Activated T-cell treated with anti-CD3 and anti-CD28 coated beads, Interleukin-2, amount 50 U/mL, for 24 hours (primary cell): ENCODE results near the gene SNAPC4.

Source experiments
- DNase-seq: peaks from one replicate; pipeline ENCODE4 v3.0.0-alpha.2; 2020
- H3K27ac Mint-ChIP-seq: 2 replicates; pipeline ENCODE4 v1.8.0; 2020; ENCODE audit warnings: mild to moderate bottlenecking, mixed read lengths
- H3K27me3 Mint-ChIP-seq: 2 replicates; pipeline ENCODE4 v1.8.0; 2020; ENCODE audit warnings: mixed read lengths
- H3K36me3 Mint-ChIP-seq: 2 replicates; pipeline ENCODE4 v1.8.0; 2020; ENCODE audit warnings: low read depth, mixed read lengths
- H3K4me1 Mint-ChIP-seq: 2 replicates; pipeline ENCODE4 v1.8.0; 2020; ENCODE audit warnings: low read depth, mixed read lengths
- H3K4me3 Mint-ChIP-seq: 2 replicates; pipeline ENCODE4 v1.8.0; 2020; ENCODE audit warnings: mild to moderate bottlenecking, moderate library complexity, mixed read lengths
- H3K9me3 Mint-ChIP-seq: 2 replicates; pipeline ENCODE4 v1.8.0; 2020; ENCODE audit warnings: mixed read lengths

Gene SNAPC4

GRCh38 chr9:136438548-136439480 is 38.8 kb upstream of the SNAPC4 start:
- H3K4me3 Mint-ChIP-seq, result peak overlapping the region; percentile 87

GRCh38 chr9:136437839-136438547 is 38.0 kb upstream of the SNAPC4 start:
- Mint-ChIP-seq H3K4me1 (peaks cover 33% of the 10 kb centered on the region), H3K27ac (peak overlapping the region; percentile 80), H3K9me3 (no peaks in the 10 kb centered on the region), H3K36me3 (peaks cover 60% of the 10 kb centered on the region), H3K4me3 (peak overlapping the region; percentile 87), H3K27me3 (no peaks in the 10 kb centered on the region)
- DNase-seq, result no peak

More at GRCh38 chr9:136438548-136439480, 38.8 kb upstream of the SNAPC4 start:
- peaks cover 33% of the 10 kb centered on the region for H3K4me1 Mint-ChIP-seq
- H3K36me3 Mint-ChIP-seq, result peaks cover 67% of the 10 kb centered on the region
- peak; percentile 78 for DNase-seq
- H3K27ac Mint-ChIP-seq, result peak overlapping the region; percentile 80
- no peaks in the 10 kb centered on the region for H3K27me3 Mint-ChIP-seq
- no peaks in the 10 kb centered on the region for H3K9me3 Mint-ChIP-seq

GRCh38 chr9:136437430-136437829 is 37.5 kb upstream of the SNAPC4 start:
- Mint-ChIP-seq H3K4me1 (peaks cover 33% of the 10 kb centered on the region), H3K4me3 (peak overlapping the region; percentile 87), H3K36me3 (peaks cover 58% of the 10 kb centered on the region), H3K27me3 (no peaks in the 10 kb centered on the region), H3K27ac (peak overlapping the region; percentile 80), H3K9me3 (no peaks in the 10 kb centered on the region)
- no peak for DNase-seq

- Mint-ChIP-seq H3K27ac (peak overlapping the region; percentile 72), H3K4me1 (peaks cover 33% of the 10 kb centered on the region), H3K4me3 (peak overlapping the region; percentile 87), H3K9me3 (no peaks in the 10 kb centered on the region), H3K36me3 (peaks cover 49% of the 10 kb centered on the region), H3K27me3 (no peaks in the 10 kb centered on the region)
- no peak for DNase-seq
These were observed 36.2 kb upstream of the SNAPC4 start for GRCh38 chr9:136436055-136436634.

GRCh38 chr9:136434580-136435169 is 34.7 kb upstream of the SNAPC4 start:
- H3K27ac Mint-ChIP-seq, result no peak overlapping the region
- no peak overlapping the region for H3K4me3 Mint-ChIP-seq
- no peaks in the 10 kb centered on the region for H3K9me3 Mint-ChIP-seq
- peaks cover 26% of the 10 kb centered on the region for H3K4me1 Mint-ChIP-seq
- H3K36me3 Mint-ChIP-seq, result peaks cover 48% of the 10 kb centered on the region
- H3K27me3 Mint-ChIP-seq, result no peaks in the 10 kb centered on the region
- no peak for DNase-seq

GRCh38 chr9:136433849-136434579 is 34.0 kb upstream of the SNAPC4 start:
- H3K9me3 Mint-ChIP-seq, result no peaks in the 10 kb centered on the region
- H3K36me3 Mint-ChIP-seq, result peaks cover 55% of the 10 kb centered on the region
- H3K27ac Mint-ChIP-seq, result no peak overlapping the region
- DNase-seq, result no peak
- no peaks in the 10 kb centered on the region for H3K27me3 Mint-ChIP-seq
- H3K4me1 Mint-ChIP-seq, result peaks cover 26% of the 10 kb centered on the region
- H3K4me3 Mint-ChIP-seq, result no peak overlapping the region

- Mint-ChIP-seq H3K27me3 (no peaks in the 10 kb centered on the region), H3K36me3 (peaks cover 59% of the 10 kb centered on the region), H3K4me1 (peaks cover 24% of the 10 kb centered on the region), H3K4me3 (no peak overlapping the region), H3K27ac (no peak overlapping the region), H3K9me3 (no peaks in the 10 kb centered on the region)
- no peak for DNase-seq
These were observed 33.2 kb upstream of the SNAPC4 start for GRCh38 chr9:136433043-136433715.

GRCh38 chr9:136432591-136432990 is 32.6 kb upstream of the SNAPC4 start:
- H3K4me3 Mint-ChIP-seq, result no peak overlapping the region
- H3K9me3 Mint-ChIP-seq, result no peaks in the 10 kb centered on the region
- H3K27ac Mint-ChIP-seq, result no peak overlapping the region
- DNase-seq, result no peak
- peaks cover 19% of the 10 kb centered on the region for H3K4me1 Mint-ChIP-seq
- H3K27me3 Mint-ChIP-seq, result no peaks in the 10 kb centered on the region
- H3K36me3 Mint-ChIP-seq, result peaks cover 62% of the 10 kb centered on the region

GRCh38 chr9:136431782-136432350 is 31.9 kb upstream of the SNAPC4 start:
- Mint-ChIP-seq H3K36me3 (peaks cover 61% of the 10 kb centered on the region), H3K9me3 (no peaks in the 10 kb centered on the region), H3K4me1 (peaks cover 11% of the 10 kb centered on the region), H3K27me3 (no peaks in the 10 kb centered on the region), H3K27ac (no peak overlapping the region), H3K4me3 (no peak overlapping the region)
- DNase-seq, result no peak

- H3K27ac Mint-ChIP-seq, result no peak overlapping the region
- no peak overlapping the region for H3K4me3 Mint-ChIP-seq
- no peaks in the 10 kb centered on the region for H3K9me3 Mint-ChIP-seq
- peaks cover 60% of the 10 kb centered on the region for H3K36me3 Mint-ChIP-seq
- no peaks in the 10 kb centered on the region for H3K27me3 Mint-ChIP-seq
- H3K4me1 Mint-ChIP-seq, result no peaks in the 10 kb centered on the region
- DNase-seq, result no peak
These were observed 30.7 kb upstream of the SNAPC4 start for GRCh38 chr9:136430588-136431234.

GRCh38 chr9:136429683-136430491 is 29.9 kb upstream of the SNAPC4 start:
- H3K9me3 Mint-ChIP-seq, result no peaks in the 10 kb centered on the region

GRCh38 chr9:136429075-136429628 is 29.2 kb upstream of the SNAPC4 start:
- no peak overlapping the region for H3K4me3 Mint-ChIP-seq
- peaks cover 70% of the 10 kb centered on the region for H3K36me3 Mint-ChIP-seq
- DNase-seq, result no peak
- peak overlapping the region; percentile 15 for H3K27ac Mint-ChIP-seq
- peaks cover 10% of the 10 kb centered on the region for H3K4me1 Mint-ChIP-seq
- H3K9me3 Mint-ChIP-seq, result no peaks in the 10 kb centered on the region
- no peaks in the 10 kb centered on the region for H3K27me3 Mint-ChIP-seq

More at GRCh38 chr9:136429683-136430491, 29.9 kb upstream of the SNAPC4 start:
- H3K27ac Mint-ChIP-seq, result peak overlapping the region; percentile 15
- peaks cover 64% of the 10 kb centered on the region for H3K36me3 Mint-ChIP-seq
- H3K27me3 Mint-ChIP-seq, result no peaks in the 10 kb centered on the region
- DNase-seq, result no peak
- no peak overlapping the region for H3K4me3 Mint-ChIP-seq
- H3K4me1 Mint-ChIP-seq, result peaks cover 7% of the 10 kb centered on the region
